GM13977 (cell line): Measurements from ENCODE around the gene SCN5A.

Experiments used
- DNase-seq: peaks from one replicate; pipeline ENCODE4 v3.0.0; 2012; ENCODE audit warnings: low spot score
- CTCF ChIP-seq: IDR thresholded peaks from 2 replicates; pipeline ENCODE4 v1.5.1; 2012; ENCODE audit warnings: mild to moderate bottlenecking, control low read depth; ENCODE audit not compliant: insufficient read depth; ENCODE audit errors: extremely low read depth, missing control alignments
- in situ Hi-C: fragments of 300-500 bp; cut with MboI; formaldehyde crosslinking; loops from one replicate; pipeline ENCODE4 v1.12.0; 2022; ENCODE audit warnings: low sequenced_read_pairs, low pct_unique_long_range_greater_than_20kb, mixed read lengths, inconsistent platforms; ENCODE audit not compliant: unreplicated experiment

Gene SCN5A

GRCh38 chr3:38585791-38586420 lies 63.6 kb downstream of the SCN5A start:
- TF ChIP-seq CTCF = no peak
- no peak for DNase-seq
- in situ Hi-C loops = no loop called here

- TF ChIP-seq CTCF = no peak
Measured at GRCh38 chr3:38583688-38584087, 65.8 kb downstream of the SCN5A start.

GRCh38 chr3:38582941-38583645 lies 66.4 kb downstream of the SCN5A start:
- in situ Hi-C loops = no loop called here
- TF ChIP-seq CTCF = no peak
- no peak for DNase-seq

More at GRCh38 chr3:38583688-38584087, 65.8 kb downstream of the SCN5A start:
- in situ Hi-C loops = no loop called here
- DNase-seq = no peak

- no peak for TF ChIP-seq CTCF
- in situ Hi-C loops = no loop called here
- DNase-seq = no peak
Measured at GRCh38 chr3:38582316-38582715, 67.2 kb downstream of the SCN5A start.

GRCh38 chr3:38581774-38582173 lies 67.7 kb downstream of the SCN5A start:
- no peak for TF ChIP-seq CTCF
- in situ Hi-C loops = no loop called here
- no peak for DNase-seq

GRCh38 chr3:38580450-38581382 lies 68.8 kb downstream of the SCN5A start:
- no peak for DNase-seq
- in situ Hi-C loops = no loop called here
- no peak for TF ChIP-seq CTCF
